Lower lobe of right lung (tissue), 2 donors: ENCODE data around the gene CDC42BPB. TPM values are rescaled to one million over a fixed set of nuclear protein-coding genes. Genes with fewer than 3 reads are reported as not detected.
"Not testable (repeated sequence)": the region's sequence is repeated elsewhere in the genome, so short reads cannot be mapped to it uniquely, and the experiment has no call there.

Source experiments
- ATAC-seq, 2 donors: fragments of 200-7000 bp; cut with Tn5 transposase; one replicate each; pipeline ENCODE4 v1.9.1; 2020 to 2022; ENCODE audit warnings: mild to moderate bottlenecking in 2 of 2, moderate library complexity in 2 of 2
- DNase-seq: peaks from one replicate; pipeline ENCODE4 v3.0.0-alpha.2; 2020
- H3K27ac ChIP-seq: fragments of 200-600 bp; one replicate; pipeline ENCODE4 v1.8.0; 2022
- H3K27me3 ChIP-seq: fragments of 200-600 bp; one replicate; pipeline ENCODE4 v1.8.0; 2022; ENCODE audit warnings: low read depth
- H3K36me3 ChIP-seq: fragments of 200-600 bp; one replicate; pipeline ENCODE4 v1.8.0; 2022; ENCODE audit warnings: mild to moderate bottlenecking
- H3K4me1 ChIP-seq: fragments of 200-600 bp; one replicate; pipeline ENCODE4 v1.8.0; 2022
- H3K4me3 ChIP-seq: fragments of 200-600 bp; one replicate; pipeline ENCODE4 v1.8.0; 2022; ENCODE audit warnings: mild to moderate bottlenecking
- H3K9me3 ChIP-seq: fragments of 200-600 bp; one replicate; pipeline ENCODE4 v1.8.0; 2022
- CTCF ChIP-seq: fragments of 200-600 bp; IDR thresholded peaks from one replicate; pipeline ENCODE4 v1.8.0; 2022; ENCODE audit warnings: antibody characterized with exemption, mild to moderate bottlenecking
- intact Hi-C: fragments of 100-400 bp; cut with DNase I; formaldehyde crosslinking; loops from one replicate; pipeline ENCODE4 v1.11.0; 2022
- total RNA-seq: library from RNA; stranded (reverse); fragmentation: NEBNext Ultra II Directional; extraction: Animal tissue kit (Norgen Biotek cat#: 25700); gene quantifications from one replicate; pipeline ENCODE4 v1.2.1, GENCODE V29; 2021
- donor health status: DM: no; HTN: yes; CAD: no; lungs with severe emphysema.

CDC42BPB gene
- total RNA-seq, 1 donor from 2014 or later, result 114 TPM

DNA sequence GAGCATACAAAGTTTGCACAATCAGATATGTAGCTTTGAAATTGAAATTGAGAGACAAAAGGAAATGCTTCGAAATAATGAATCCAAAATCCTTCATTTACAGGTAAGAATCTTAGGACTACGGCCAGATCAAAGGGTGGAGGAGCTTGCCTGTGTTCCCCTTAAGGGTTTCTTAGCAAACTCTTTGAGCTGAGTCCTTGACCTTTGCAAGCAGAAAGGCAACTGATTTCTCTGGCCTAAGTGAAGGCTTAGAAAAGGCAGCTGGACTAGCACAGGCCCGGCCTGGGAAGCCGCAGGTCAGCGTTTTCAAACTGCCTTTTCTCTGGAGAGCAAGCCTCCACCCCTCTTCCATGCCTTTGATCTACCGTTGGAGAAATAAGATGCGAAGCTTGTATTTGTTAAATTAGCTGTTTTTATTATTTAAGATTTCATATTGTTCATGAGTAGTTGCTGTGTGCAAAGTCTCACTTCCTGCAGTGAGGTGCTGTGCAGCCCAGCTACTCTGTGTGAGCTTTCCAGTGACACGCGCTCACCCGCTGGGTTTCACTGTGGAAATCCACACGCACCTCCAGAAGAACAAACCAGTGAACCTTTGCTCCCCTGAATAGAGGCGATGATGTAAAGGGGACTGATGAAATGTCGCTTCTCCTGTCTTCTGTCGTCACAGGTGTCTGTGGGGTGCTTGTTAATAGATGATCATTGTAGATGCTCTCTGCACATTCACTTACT lies 159.9 kb downstream of the CDC42BPB start:
- intact Hi-C loops, result no loop called here
- DNase-seq (no peak), ATAC-seq (peak; percentile 35 to 78)
- peaks cover 37% of the 10 kb centered on the region for H3K36me3 ChIP-seq
- H3K27ac ChIP-seq, result peak overlapping the region; percentile 24
- no peaks in the 10 kb centered on the region for H3K9me3 ChIP-seq
- peaks cover 27% of the 10 kb centered on the region for H3K4me1 ChIP-seq
- no peaks in the 10 kb centered on the region for H3K27me3 ChIP-seq
- TF ChIP-seq CTCF, result no peak
- no peak overlapping the region for H3K4me3 ChIP-seq

DNA sequence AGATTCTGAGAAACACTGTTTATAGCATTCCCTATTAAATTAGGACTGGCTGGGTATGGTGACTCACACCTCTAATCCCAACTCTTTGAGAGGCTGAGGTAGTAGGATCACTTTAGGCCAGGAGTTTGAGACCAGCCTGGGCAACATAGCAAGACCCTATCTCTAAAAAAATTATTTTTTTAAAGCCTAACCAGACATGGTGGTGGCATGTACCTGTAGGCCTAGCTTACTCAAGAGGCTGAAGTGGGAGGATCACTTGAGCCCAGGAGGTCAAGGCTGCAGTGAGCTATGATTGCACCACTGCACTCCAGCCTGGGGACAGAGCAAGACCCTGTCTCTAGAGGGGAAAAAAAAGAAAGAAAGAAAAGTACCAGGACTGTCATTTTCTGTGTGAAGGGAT lies 160.6 kb downstream of the CDC42BPB start:
- H3K9me3 ChIP-seq, intact Hi-C loops, DNase-seq, H3K4me3 ChIP-seq, H3K27me3 ChIP-seq: not testable (repeated sequence)
- peak; percentile 28 to 44 for ATAC-seq
- Histone ChIP-seq H3K4me1 (peaks cover 27% of the 10 kb centered on the region), H3K36me3 (peaks cover 37% of the 10 kb centered on the region), H3K27ac (peak overlapping the region; percentile 24)

DNA sequence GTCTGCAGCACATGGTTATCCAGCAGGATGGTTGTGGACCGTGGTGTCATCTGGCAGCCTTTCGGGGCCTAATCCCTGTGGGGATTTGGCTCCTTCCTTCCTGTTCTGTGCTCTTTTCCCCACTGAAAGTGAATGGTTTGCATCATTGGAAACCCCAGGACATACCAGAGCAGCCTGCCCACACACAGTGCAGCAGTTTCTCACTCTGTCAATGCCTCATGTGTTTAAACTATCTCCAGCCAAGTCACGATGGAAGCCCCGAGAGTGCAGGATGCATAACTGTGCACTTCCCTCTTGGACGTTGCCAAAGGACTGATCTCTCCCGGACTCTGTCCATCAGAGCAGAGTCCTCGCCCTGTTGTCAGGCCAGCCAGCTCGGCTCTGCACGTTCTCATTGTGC lies 163.9 kb downstream of the CDC42BPB start:
- Histone ChIP-seq H3K27ac (no peak overlapping the region), H3K9me3 (no peaks in the 10 kb centered on the region), H3K27me3 (no peaks in the 10 kb centered on the region), H3K4me1 (peaks cover 17% of the 10 kb centered on the region), H3K4me3 (no peak overlapping the region), H3K36me3 (peaks cover 41% of the 10 kb centered on the region)
- no peak for TF ChIP-seq CTCF
- ATAC-seq, result peak; percentile 34 to 80
- intact Hi-C loops, result no loop called here
- DNase-seq, result no peak

- Histone ChIP-seq H3K9me3 (no peaks in the 10 kb centered on the region), H3K4me1 (peaks cover 9% of the 10 kb centered on the region), H3K27ac (no peak overlapping the region), H3K27me3 (no peaks in the 10 kb centered on the region), H3K4me3 (no peak overlapping the region), H3K36me3 (peaks cover 37% of the 10 kb centered on the region)
- no peak for TF ChIP-seq CTCF
- DNase-seq (no peak), ATAC-seq (no peak)
- intact Hi-C loops, result no loop called here
Observed at GRCh38 chr14:102892651-102893050, 164.7 kb downstream of the CDC42BPB start.

DNA sequence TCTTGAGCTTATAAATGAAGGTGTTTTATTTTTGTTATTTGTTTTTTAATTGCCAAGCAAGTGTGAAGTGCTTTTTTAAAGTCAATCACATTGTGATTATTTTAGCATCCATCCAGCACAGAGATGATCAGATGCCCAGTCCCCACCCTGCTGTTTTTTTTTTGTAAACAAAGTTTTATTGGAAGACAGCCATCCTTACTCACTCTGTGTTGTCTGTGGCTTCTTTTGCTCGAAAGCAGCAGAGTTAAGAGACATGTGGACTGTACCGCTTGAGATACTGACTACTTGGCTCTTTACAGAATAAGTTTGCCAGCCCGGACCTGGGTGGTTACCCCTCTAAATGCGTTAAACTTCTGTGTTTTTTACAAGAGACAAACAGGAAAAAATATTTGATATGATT lies 165.8 kb downstream of the CDC42BPB start:
- Histone ChIP-seq H3K4me3 (no peak overlapping the region), H3K27me3 (no peaks in the 10 kb centered on the region), H3K9me3 (no peaks in the 10 kb centered on the region), H3K27ac (no peak overlapping the region), H3K4me1 (no peaks in the 10 kb centered on the region), H3K36me3 (peaks cover 36% of the 10 kb centered on the region)
- ATAC-seq, result no peak
- TF ChIP-seq CTCF, result no peak
- DNase-seq, result no peak
- intact Hi-C loops, result no loop called here

DNA sequence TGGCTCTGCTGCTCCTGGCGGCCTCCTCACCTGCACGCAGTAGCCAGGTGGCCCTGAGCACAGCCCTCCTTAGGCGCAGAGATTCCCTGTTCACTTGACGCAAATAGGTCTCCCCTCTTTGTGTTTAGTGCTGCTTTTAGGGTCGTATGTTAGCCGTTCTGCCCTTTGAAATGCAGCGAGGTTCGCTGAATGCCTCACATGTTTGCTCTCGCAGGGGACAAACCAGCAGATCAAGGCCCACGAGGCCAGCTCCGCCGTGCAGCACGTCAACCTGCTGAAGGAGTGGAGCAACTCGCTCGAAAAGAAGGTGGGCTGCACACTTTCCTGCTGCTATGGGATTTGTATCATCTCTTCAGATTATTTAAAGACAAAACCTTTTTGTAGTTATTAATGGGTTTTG lies 166.2 kb downstream of the CDC42BPB start:
- intact Hi-C loops, result no loop called here
- no peak for DNase-seq

More for the DNA sequence above, 166.2 kb downstream of the CDC42BPB start:
- TF ChIP-seq CTCF, result no peak
- peaks cover 40% of the 10 kb centered on the region for H3K36me3 ChIP-seq
- no peaks in the 10 kb centered on the region for H3K4me1 ChIP-seq
- ATAC-seq, result no peak
- no peak overlapping the region for H3K4me3 ChIP-seq
- H3K9me3 ChIP-seq, result no peaks in the 10 kb centered on the region
- H3K27ac ChIP-seq, result no peak overlapping the region
- H3K27me3 ChIP-seq, result no peaks in the 10 kb centered on the region
